Mesendoderm (in vitro differentiated cells): Measurements from ENCODE around the gene BPIFB3.
A peak's percentile ranks its signal among the peaks of the same experiment; 100 is the strongest.

Experiments
- DNase-seq: peaks from one replicate; pipeline ENCODE4 v3.0.0; 2013
- H2AK5ac ChIP-seq: 2 replicates; pipeline ENCODE4 v1.6.1; 2013; ENCODE audit warnings: low read length, inconsistent platforms
- H2BK120ac ChIP-seq: 2 replicates; pipeline ENCODE4 v1.6.1; 2013; ENCODE audit warnings: low read depth, mild to moderate bottlenecking, low read length, moderate library complexity, mixed read lengths
- H2BK15ac ChIP-seq: replicated peaks from 2 replicates; pipeline ENCODE4 v1.6.1; 2013; ENCODE audit warnings: low read depth, mild to moderate bottlenecking, moderate library complexity
- H2BK5ac ChIP-seq: 2 replicates; pipeline ENCODE4 v1.6.1; 2013; ENCODE audit warnings: low read length, inconsistent platforms
- H3K18ac ChIP-seq: 2 replicates; pipeline ENCODE4 v1.6.1; 2013; ENCODE audit warnings: mild to moderate bottlenecking, low read length, mixed read lengths
- H3K23ac ChIP-seq: one replicate; pipeline ENCODE4 v1.6.1; 2013; ENCODE audit warnings: low read length
- H3K27ac ChIP-seq: 2 replicates; pipeline ENCODE4 v1.5.1; 2013; ENCODE audit warnings: low read depth, mild to moderate bottlenecking, inconsistent platforms, low read length, moderate library complexity
- H3K27me3 ChIP-seq: 2 replicates; pipeline ENCODE4 v1.6.1; 2013; ENCODE audit warnings: low read length, control low read depth, mild to moderate bottlenecking, inconsistent platforms; ENCODE audit not compliant: insufficient read depth, poor library complexity
- H3K36me3 ChIP-seq: 2 replicates; pipeline ENCODE4 v1.6.1; 2013; ENCODE audit warnings: low read length, inconsistent platforms; ENCODE audit not compliant: control insufficient read depth, insufficient read depth
- H3K4ac ChIP-seq: one replicate; pipeline ENCODE4 v1.6.1; 2013; ENCODE audit warnings: low read depth, mild to moderate bottlenecking, low read length, moderate library complexity
- H3K4me1 ChIP-seq: 2 replicates; pipeline ENCODE4 v1.6.1; 2013; ENCODE audit warnings: low read depth, low read length, inconsistent platforms; ENCODE audit not compliant: control insufficient read depth
- H3K4me2 ChIP-seq: 2 replicates; pipeline ENCODE4 v1.6.1; 2013; ENCODE audit warnings: low read length
- H3K4me3 ChIP-seq: 2 replicates; pipeline ENCODE4 v1.5.1; 2013; ENCODE audit warnings: mild to moderate bottlenecking, low read length
- H3K56ac ChIP-seq: one replicate; pipeline ENCODE4 v1.6.1; 2013; ENCODE audit warnings: low read length
- H3K79me1 ChIP-seq: 2 replicates; pipeline ENCODE4 v1.6.1; 2013; ENCODE audit warnings: low read length, inconsistent platforms
- H3K79me2 ChIP-seq: 2 replicates; pipeline ENCODE4 v1.6.1; 2013; ENCODE audit warnings: mild to moderate bottlenecking, low read length; ENCODE audit not compliant: control insufficient read depth, insufficient read depth
- H3K9ac ChIP-seq: 2 replicates; pipeline ENCODE4 v1.6.1; 2013; ENCODE audit warnings: low read length, inconsistent platforms
- H4K5ac ChIP-seq: one replicate; pipeline ENCODE4 v1.6.1; 2013; ENCODE audit warnings: low read length
- H4K8ac ChIP-seq: one replicate; pipeline ENCODE4 v1.6.1; 2013; ENCODE audit warnings: low read depth, mild to moderate bottlenecking, control low read depth, low read length, moderate library complexity
- WGBS: extraction: QIAGEN DNeasy Blood & Tissue Kit; methylation state at CpG from one replicate; pipeline ENCODE4 v1.1.7; 2013; ENCODE audit warnings: low lambda C conversion rate, missing lambda C conversion rate; ENCODE audit not compliant: insufficient coverage; ENCODE audit errors: extremely low coverage; 5-methylcytosine and 5-hydroxymethylcytosine counted together

The BPIFB3 gene

DNA sequence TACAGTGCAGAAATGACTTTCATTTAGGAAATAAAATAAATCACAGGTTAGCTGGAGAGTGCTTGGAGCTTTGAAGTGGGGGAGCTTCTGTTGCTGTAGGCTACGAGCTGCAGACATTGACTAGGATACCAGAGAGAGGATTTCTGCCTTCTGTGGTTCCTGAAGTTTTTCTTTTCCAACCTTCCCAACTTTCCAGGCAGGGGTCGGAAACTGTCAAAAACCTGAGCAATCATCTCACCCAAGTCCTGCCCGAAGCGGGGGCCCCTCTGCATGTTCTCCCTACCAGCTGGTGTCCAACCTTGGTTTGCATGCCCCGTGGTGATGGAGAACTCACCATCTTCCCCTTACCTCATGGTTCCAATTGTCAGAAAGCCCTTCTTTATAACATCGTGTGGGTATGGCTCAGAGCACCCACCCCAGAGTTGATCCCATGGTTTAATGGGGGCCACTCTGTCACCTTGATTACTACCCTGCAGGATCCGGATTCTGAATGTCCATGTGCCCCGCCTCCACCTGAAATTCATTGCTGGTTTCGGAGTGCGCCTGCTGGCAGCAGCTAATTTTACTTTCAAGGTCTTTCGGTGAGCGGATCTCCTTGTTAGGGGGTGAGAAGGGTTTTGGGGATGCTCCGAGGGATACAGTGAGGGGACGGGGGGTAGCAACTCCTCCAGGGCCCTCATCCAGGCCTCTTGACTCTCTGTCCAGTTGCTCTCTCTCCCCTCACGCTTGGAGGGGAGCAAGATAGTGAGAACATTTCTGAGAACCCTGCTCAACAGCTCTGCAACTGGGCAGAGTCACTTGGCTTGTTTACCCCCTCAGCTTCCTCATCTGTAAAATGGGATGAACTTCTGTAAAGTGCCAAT lies 41.1 kb upstream of the BPIFB3 start:
- H3K27me3 ChIP-seq = no peaks in the 10 kb centered on the region
- no peak overlapping the region for H3K18ac ChIP-seq

DNA sequence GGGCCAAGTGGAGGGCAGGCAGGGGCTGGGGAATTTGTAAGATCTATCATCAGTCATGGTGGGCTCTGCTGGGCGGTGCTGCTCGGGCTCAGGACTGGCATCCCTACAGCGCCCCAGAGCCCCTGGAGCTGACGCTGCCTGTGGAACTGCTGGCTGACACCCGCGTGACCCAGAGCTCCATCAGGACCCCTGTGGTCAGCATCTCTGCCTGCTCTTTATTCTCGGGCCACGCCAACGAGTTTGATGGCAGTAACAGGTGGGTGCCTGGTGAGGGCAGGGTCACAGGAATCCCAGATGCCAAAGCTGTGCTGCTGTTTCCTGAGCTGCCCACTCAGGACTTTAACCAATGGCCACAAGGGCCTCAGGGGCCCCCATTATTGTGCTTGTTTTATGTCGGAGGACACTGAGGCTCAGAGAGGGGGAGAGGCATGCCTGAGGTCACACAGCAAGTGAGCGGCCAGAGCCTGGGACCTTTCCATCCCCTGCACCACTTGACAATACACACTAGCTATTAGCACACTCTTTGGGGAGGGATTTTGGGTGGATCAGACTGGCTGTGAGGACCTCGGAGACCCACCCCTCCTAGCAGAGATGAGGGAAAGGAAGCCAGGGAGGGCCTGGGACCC lies 39.9 kb upstream of the BPIFB3 start:
- no peak overlapping the region for H4K5ac ChIP-seq
- peak overlapping the region; percentile 53 for H3K56ac ChIP-seq
- H4K8ac ChIP-seq = no peak overlapping the region
- no peak overlapping the region for H3K4me2 ChIP-seq
- H2AK5ac ChIP-seq = no peak overlapping the region
- H3K4me1 ChIP-seq = peaks cover 9% of the 10 kb centered on the region
- H3K23ac ChIP-seq = no peak overlapping the region
- WGBS = no CpG with 5 or more reads among the region's 12 CpGs
- peak overlapping the region; percentile 5 for H3K18ac ChIP-seq
- H3K4ac ChIP-seq = no peak overlapping the region
- no peaks in the 10 kb centered on the region for H3K79me1 ChIP-seq
- no peak for DNase-seq
- H2BK120ac ChIP-seq = no peak overlapping the region
- H3K79me2 ChIP-seq = no peaks in the 10 kb centered on the region
- no peaks in the 10 kb centered on the region for H3K36me3 ChIP-seq
- H2BK15ac ChIP-seq = no peak overlapping the region
- H3K27ac ChIP-seq = peak overlapping the region; percentile 77
- H3K4me3 ChIP-seq = no peak overlapping the region
- no peak overlapping the region for H2BK5ac ChIP-seq
- no peak overlapping the region for H3K9ac ChIP-seq
- no peaks in the 10 kb centered on the region for H3K27me3 ChIP-seq

More for the DNA sequence above, 41.1 kb upstream of the BPIFB3 start:
- Histone ChIP-seq H3K56ac (no peak overlapping the region), H2BK120ac (no peak overlapping the region), H3K79me2 (no peaks in the 10 kb centered on the region), H3K9ac (no peak overlapping the region), H3K79me1 (no peaks in the 10 kb centered on the region), H2AK5ac (no peak overlapping the region), H2BK15ac (no peak overlapping the region), H3K4me3 (no peak overlapping the region), H3K4me1 (peaks cover 9% of the 10 kb centered on the region), H3K23ac (no peak overlapping the region), H3K4ac (no peak overlapping the region), H4K5ac (no peak overlapping the region), H3K27ac (no peak overlapping the region), H3K36me3 (no peaks in the 10 kb centered on the region), H3K4me2 (no peak overlapping the region), H4K8ac (no peak overlapping the region), H2BK5ac (no peak overlapping the region)
- DNase-seq = no peak
- WGBS = no CpG with 5 or more reads among the region's 15 CpGs

DNA sequence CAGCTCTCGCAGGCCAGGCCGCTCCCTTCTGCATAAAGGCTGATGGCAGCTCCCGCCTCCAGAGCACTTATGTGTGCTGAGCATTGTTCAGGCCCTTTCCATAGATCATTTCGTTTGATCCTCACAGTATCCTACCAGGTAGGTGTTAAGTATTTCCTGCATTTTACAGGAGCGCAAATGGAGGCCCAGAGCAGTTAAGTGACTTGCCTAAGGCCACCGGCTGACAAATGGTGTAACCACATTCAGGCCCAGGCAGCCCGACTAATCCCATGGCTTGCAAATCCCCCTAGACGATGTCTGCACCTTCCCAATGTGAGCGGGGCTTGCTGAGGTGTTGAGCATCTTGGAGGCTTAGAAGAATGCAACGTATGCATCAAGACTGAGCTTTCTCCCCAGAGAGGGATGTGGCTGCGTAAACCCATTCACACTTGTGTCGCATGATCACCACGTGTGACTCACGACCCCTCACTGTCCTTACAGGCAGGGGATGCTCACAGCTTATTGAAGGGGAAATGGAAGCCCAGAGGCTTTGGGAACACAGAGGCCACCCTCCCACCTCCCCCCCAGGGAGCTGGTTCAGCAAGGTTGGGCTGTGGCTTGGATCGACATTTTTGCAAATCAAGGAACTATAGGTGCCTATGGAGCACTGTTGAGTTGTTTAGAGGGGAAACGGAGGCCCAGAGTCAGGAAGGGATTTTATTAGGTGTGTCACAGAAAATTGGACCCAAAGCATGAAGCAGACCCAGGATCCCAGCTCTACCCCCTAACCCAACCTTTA lies 39.2 kb upstream of the BPIFB3 start:
- H2AK5ac ChIP-seq = peak overlapping the region; percentile 20

DNA sequence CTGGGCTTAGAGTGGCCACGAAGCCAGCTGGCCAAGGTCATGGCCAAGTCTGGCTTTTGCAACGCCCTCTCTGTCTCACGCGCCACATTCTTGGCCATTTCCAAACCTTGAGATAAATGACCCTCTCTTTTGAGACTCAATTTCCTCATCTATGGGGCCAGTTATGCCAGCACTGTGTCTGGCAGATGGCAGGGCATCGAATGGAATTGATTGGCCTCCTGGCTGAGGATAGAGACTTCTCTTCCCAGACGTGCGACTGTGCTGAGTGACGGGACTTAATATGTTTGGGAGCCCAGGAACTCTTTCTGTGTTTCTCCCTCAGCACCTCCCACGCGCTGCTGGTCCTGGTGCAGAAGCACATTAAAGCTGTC lies 38.6 kb upstream of the BPIFB3 start:
- Histone ChIP-seq H3K4ac (peak overlapping the region; percentile 44), H3K18ac (peak overlapping the region; percentile 34), H3K9ac (peak overlapping the region; percentile 11), H3K27me3 (no peaks in the 10 kb centered on the region), H4K5ac (no peak overlapping the region), H3K36me3 (no peaks in the 10 kb centered on the region), H3K56ac (peak overlapping the region; percentile 75), H2BK15ac (no peak overlapping the region), H3K4me3 (no peak overlapping the region), H3K23ac (no peak overlapping the region), H3K4me2 (no peak overlapping the region), H3K27ac (peak overlapping the region; percentile 89), H3K4me1 (peaks cover 9% of the 10 kb centered on the region), H2BK5ac (peak overlapping the region; percentile 21), H2AK5ac (peak overlapping the region; percentile 20), H3K79me1 (no peaks in the 10 kb centered on the region), H4K8ac (peak overlapping the region; percentile 7), H2BK120ac (peak overlapping the region; percentile 30), H3K79me2 (no peaks in the 10 kb centered on the region)
- no peak for DNase-seq
- WGBS = no CpG with 5 or more reads among the region's 10 CpGs

More for the DNA sequence above, 39.2 kb upstream of the BPIFB3 start:
- Histone ChIP-seq H3K4me2 (no peak overlapping the region), H3K79me2 (no peaks in the 10 kb centered on the region), H3K4me3 (no peak overlapping the region), H3K36me3 (no peaks in the 10 kb centered on the region), H3K18ac (peak overlapping the region; percentile 34), H4K5ac (no peak overlapping the region), H2BK15ac (no peak overlapping the region), H3K27me3 (no peaks in the 10 kb centered on the region), H3K23ac (no peak overlapping the region), H2BK5ac (peak overlapping the region; percentile 21), H3K4ac (peak overlapping the region; percentile 44), H3K56ac (peak overlapping the region; percentile 75), H3K79me1 (no peaks in the 10 kb centered on the region), H3K9ac (no peak overlapping the region), H2BK120ac (peak overlapping the region; percentile 30), H3K4me1 (peaks cover 9% of the 10 kb centered on the region), H3K27ac (peak overlapping the region; percentile 89), H4K8ac (peak overlapping the region; percentile 7)
- DNase-seq = peak; percentile 99
- no CpG with 5 or more reads among the region's 16 CpGs for WGBS

DNA sequence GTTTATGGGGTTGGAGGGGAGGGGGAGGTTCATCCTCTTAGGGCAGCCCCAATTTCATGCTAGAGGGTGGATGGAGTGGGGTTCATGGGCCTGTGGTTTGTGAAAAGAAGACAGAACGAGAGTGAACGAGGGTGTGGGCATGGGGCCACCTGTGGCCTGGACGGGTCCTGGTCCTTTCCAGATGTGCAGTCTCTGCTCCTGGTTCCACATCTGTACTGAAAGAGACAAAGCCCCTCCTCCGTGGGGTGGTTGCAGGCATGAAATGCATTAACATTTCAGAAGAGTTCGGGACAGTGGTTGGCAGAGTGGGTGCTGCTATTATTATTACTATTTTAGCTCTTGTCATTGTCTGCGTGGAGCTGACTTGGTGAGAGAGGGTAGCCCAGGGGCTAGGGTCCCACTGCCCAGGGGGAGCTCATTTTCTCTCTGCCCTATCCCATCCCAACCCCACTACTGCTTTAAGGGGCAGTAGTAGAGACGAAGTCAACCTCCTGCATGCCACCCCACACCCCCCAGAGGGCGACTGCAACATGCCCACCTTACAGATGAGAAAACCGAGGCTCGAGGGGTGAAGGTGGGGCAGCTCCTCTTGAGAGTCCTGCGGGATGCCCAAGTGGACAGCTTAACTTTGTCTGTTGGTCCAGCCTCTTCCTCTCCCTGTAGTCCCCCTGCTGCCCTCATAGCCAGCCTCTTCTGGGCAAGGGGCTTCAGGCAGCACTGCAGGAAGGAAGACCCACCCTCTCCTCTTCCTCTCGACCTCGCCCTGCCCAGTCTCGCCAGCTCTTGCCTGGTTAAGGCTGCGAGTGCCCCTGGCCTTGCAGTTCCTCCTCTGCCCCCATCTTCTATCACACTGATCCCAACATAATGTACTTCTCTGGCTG lies 37.8 kb upstream of the BPIFB3 start:
- no peaks in the 10 kb centered on the region for H3K79me2 ChIP-seq
- H3K4me2 ChIP-seq = no peak overlapping the region
- WGBS = no CpG with 5 or more reads among the region's 15 CpGs
- no peak overlapping the region for H3K27ac ChIP-seq
- H3K36me3 ChIP-seq = no peaks in the 10 kb centered on the region
- H3K27me3 ChIP-seq = no peaks in the 10 kb centered on the region
- no peak overlapping the region for H2BK5ac ChIP-seq
- H3K23ac ChIP-seq = no peak overlapping the region
- H2BK15ac ChIP-seq = no peak overlapping the region
- no peak for DNase-seq
- peak overlapping the region; percentile 34 for H3K18ac ChIP-seq
- H3K9ac ChIP-seq = no peak overlapping the region
- H4K8ac ChIP-seq = no peak overlapping the region
- no peaks in the 10 kb centered on the region for H3K79me1 ChIP-seq
- H3K4ac ChIP-seq = peak overlapping the region; percentile 44
- H3K4me1 ChIP-seq = peaks cover 9% of the 10 kb centered on the region
- no peak overlapping the region for H4K5ac ChIP-seq
- peak overlapping the region; percentile 22 for H3K56ac ChIP-seq
- no peak overlapping the region for H3K4me3 ChIP-seq
- peak overlapping the region; percentile 59 for H2AK5ac ChIP-seq
- no peak overlapping the region for H2BK120ac ChIP-seq
